ENCODE results near the gene NOTCH1.
A peak's percentile ranks its signal among the peaks of the same experiment; 100 is the strongest.

The NOTCH1 gene

DNA sequence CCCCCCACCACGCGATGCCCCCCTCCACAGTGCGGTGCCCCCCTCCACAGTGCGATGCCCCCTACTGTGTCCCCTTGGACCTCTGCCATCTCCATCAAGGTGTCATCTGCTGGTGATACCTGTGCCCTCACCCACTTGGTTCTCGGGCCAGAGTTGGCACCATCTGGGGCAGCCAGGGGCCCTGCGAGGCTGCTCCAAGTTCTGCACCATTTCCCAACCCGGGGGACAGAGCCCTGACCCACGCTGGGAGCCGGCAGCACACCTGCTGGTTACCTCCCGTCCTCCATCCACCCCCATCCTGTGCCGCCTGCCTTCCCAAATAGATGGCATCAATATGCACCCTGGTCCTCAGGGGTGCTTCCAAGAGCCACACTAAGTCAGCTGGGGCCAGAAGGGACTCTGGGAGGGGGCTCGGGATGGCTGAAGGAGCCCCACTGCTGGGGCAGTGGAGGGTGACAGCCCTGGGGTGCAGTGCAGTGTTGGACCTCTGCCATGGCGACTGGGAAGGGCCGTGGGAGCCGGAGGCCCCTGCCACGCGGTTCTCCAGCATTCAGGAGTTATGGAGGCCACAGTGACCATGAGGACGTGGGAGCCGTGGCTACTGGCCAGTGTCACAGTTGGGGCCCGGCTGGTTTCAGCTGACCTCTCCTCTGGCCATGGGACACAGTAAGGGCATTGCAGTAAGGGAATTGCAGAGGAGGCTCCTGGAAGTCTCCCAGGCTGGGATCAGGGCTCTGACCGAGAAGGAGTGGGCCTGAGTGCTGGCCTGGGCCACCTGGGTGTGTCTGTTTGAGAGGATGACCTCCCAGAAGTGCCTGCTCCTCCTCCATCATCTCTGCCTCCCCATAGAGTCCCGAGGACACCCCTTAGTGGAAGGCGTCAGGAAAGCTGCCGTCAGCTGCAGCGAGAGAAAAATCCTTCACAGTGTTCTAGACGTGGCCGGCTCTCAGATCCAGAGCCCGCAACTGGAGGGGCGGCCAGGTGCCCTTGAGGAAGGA, 44.2 kb upstream of the NOTCH1 start:
- DNase-seq (ENCODE audit: extremely low read depth, low read depth) = no peak
- TF ChIP-seq, protein P1, sequence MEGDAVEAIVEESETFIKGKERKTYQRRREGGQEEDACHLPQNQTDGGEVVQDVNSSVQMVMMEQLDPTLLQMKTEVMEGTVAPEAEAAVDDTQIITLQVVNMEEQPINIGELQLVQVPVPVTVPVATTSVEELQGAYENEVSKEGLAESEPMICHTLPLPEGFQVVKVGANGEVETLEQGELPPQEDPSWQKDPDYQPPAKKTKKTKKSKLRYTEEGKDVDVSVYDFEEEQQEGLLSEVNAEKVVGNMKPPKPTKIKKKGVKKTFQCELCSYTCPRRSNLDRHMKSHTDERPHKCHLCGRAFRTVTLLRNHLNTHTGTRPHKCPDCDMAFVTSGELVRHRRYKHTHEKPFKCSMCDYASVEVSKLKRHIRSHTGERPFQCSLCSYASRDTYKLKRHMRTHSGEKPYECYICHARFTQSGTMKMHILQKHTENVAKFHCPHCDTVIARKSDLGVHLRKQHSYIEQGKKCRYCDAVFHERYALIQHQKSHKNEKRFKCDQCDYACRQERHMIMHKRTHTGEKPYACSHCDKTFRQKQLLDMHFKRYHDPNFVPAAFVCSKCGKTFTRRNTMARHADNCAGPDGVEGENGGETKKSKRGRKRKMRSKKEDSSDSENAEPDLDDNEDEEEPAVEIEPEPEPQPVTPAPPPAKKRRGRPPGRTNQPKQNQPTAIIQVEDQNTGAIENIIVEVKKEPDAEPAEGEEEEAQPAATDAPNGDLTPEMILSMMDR (IDR thresholded peaks at IDR 0.05; ENCODE audit: low read depth, low read length, missing control alignments) = no peak
- no peak overlapping the region for H3K4me3 ChIP-seq (replicated peaks; ENCODE audit: low read depth, low read length)

DNA sequence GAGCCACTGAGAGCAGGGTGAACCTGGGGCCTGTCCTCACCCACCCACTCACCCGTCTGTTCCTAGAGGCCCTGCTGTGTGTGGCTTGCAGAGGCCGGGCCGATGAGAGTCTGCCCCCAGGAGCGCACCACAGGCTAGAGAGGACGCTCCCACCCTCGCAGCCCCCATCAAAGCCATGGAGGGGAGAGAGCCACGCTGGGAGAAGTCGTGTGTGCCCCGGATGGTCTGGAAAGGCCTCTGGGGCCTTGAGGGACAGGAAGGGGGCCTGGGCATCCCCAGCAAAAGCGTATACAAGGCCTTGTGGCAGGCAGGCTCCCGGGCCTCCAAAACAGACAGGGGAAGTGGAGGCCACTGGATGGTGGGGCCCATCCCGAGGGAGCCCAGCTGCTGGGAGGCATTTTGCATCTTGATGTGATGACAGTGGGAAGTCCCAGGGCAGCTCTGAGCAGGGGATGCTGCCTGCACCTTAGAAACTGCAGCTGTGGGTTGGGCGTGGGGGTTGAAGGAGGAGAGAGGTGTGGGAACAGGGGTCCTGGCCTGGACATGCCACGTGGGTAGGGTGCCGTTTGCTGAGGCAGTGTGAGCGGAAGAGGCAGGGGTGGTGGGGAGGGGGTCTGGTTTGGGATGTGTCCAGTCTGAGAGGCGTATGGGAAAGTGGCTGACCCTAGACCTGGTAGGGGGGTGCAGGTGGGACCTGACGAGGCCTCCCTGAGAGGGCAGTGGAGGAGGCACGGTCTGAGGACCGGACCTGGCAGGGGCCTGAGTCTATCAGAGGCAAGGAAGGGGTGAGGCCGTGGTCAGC, 43.0 kb upstream of the NOTCH1 start:
- no peak for DNase-seq (ENCODE audit: extremely low read depth, low read depth)
- TF ChIP-seq, protein P1 (IDR thresholded peaks at IDR 0.05; ENCODE audit: low read depth, low read length, missing control alignments) = no peak
- H3K4me3 ChIP-seq (replicated peaks; ENCODE audit: low read depth, low read length) = no peak overlapping the region

DNA sequence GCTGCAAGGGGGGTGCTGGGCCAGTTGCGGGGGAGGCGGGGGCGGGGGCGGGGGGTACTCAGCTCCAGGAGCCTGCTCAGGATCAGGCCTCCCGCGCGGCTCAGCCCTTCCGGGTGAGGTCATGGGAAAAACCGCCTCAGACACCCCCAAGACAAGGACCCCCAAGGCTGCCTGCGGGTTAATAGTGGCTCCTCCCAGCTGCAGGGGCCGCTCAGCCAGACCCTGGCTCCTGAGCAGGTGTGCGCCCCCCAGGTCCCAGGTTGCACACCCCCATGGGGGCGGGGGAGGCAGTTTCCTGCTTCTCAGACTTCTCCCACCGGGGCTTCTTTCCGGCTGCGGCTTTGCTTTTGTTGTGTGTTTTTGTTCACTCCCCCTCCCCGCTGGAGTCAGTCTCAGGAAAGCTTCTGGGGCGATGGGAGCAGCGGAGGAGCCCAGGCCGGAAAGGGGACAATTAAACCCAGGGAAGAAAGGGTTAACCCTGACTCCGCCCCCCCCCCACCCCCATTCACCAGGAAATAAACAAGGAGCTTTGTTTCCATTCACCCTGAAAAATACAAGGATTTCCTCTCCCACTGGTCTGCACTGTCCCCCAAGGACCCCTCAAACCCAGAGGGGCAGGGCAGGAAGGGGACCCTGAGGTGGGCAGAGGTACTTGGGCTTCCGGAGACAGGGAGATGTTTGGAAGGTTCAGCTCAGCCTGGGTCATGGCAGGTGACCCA, 42.3 kb upstream of the NOTCH1 start:
- TF ChIP-seq, protein P1 (IDR thresholded peaks at IDR 0.05; ENCODE audit: low read depth, low read length, missing control alignments) = no peak
- no peak for DNase-seq (ENCODE audit: extremely low read depth, low read depth)
- H3K4me3 ChIP-seq (replicated peaks; ENCODE audit: low read depth, low read length) = no peak overlapping the region

GRCh38 chr9:136587145-136587943, 41.5 kb upstream of the NOTCH1 start:
- TF ChIP-seq, protein P1 (IDR thresholded peaks at IDR 0.05; ENCODE audit: low read depth, low read length, missing control alignments) = no peak
- peak; percentile 84 for DNase-seq (ENCODE audit: extremely low read depth, low read depth)
- 0 out of 2 replicates have a peak overlapping the region, but pooled peaks have one; percentile 9 for H3K4me3 ChIP-seq (replicated peaks; ENCODE audit: low read depth, low read length)

- TF ChIP-seq, protein P1 (IDR thresholded peaks at IDR 0.05; ENCODE audit: low read depth, low read length, missing control alignments) = no peak
- no peak overlapping the region for H3K4me3 ChIP-seq (replicated peaks; ENCODE audit: low read depth, low read length)
- no peak for DNase-seq (ENCODE audit: extremely low read depth, low read depth)
Observed at GRCh38 chr9:136586391-136586953, 40.6 kb upstream of the NOTCH1 start.

All from HFF-Myc (cell line).